A549 (cell line): Measurements from ENCODE around the gene RARG. TPM values are rescaled to one million over a fixed set of nuclear protein-coding genes. Genes with fewer than 3 reads are reported as not detected.

ENCODE experiments used
- ATAC-seq, 2 experiments: fragments of 200-7000 bp in 1 of 2; fragments of >200 bp in 1 of 2; cut with Nextera tagmentation in 1 of 2; cut with Tn5 transposase in 1 of 2; 3 replicates each; pipeline versions ENCODE4 v1.8.0 to v1.9.1; 2018 to 2020; ENCODE audit warnings: mild to moderate bottlenecking in 1 of 2, moderate library complexity in 1 of 2
- CTCF ChIA-PET: fragments of 300-600 bp; sonication (Branson Sonifier 250); formaldehyde crosslinking; extraction: SDS; loops from one replicate; lab custom pipeline; 2021; ENCODE audit warnings: antibody characterized with exemption, inconsistent platforms; lab: Yijun Ruan, JAX
- POLR2A ChIA-PET: fragments of 350-600 bp; formaldehyde crosslinking; extraction: SDS; loops from one replicate; lab custom pipeline; 2021; ENCODE audit warnings: antibody characterized with exemption, inconsistent platforms; lab: Yijun Ruan, JAX
- DNase-seq, 2 experiments: peaks; one replicate each; pipeline versions ENCODE4 v3.0.0 to v3.0.0-alpha.2; 2011 to 2016; ENCODE audit warnings: low read depth in 1 of 2, low spot score in 1 of 2
- FAIRE-seq: peaks from 2 replicates; lab custom pipeline; 2011; peaks lifted over from hg19 to GRCh38; lab: Jason Lieb, UNC
- H3K27ac ChIP-seq, 2 experiments: fragments of >200 bp; sonication (Bioruptor Twin); formaldehyde crosslinking; 3 replicates each; pipeline ENCODE4 v1.5.1; 2016 to 2017
- H3K4me1 ChIP-seq: fragments of >200 bp; sonication (Bioruptor Twin); formaldehyde crosslinking; 3 replicates; pipeline ENCODE4 v1.6.1; 2016
- H3K4me2 ChIP-seq: fragments of >200 bp; sonication (Bioruptor Twin); formaldehyde crosslinking; 3 replicates; pipeline ENCODE4 v1.6.1; 2016
- H3K4me3 ChIP-seq: fragments of >200 bp; sonication (Bioruptor Twin); formaldehyde crosslinking; 3 replicates; pipeline ENCODE4 v1.5.1; 2016
- H3K9me3 ChIP-seq: fragments of >200 bp; sonication (Bioruptor Twin); formaldehyde crosslinking; 3 replicates; pipeline ENCODE4 v1.6.1; 2016
- CHD2 ChIP-seq: fragments of 150-350 bp; IDR thresholded peaks from 2 replicates; pipeline ENCODE4 v1.6.1; 2014; ENCODE audit warnings: low read length; ENCODE audit not compliant: partially characterized antibody
- CHD4 ChIP-seq: fragments of 200-600 bp; sonication (generic); IDR thresholded peaks from 2 replicates; pipeline ENCODE4 v1.6.1; 2016; ENCODE audit warnings: antibody characterized with exemption, mild to moderate bottlenecking, borderline replicate concordance
- EP300 ChIP-seq, 2 experiments: fragments of >200 bp; sonication (Bioruptor Twin); formaldehyde crosslinking; IDR thresholded peaks; 2 replicates in 1 of 2; 3 replicates in 1 of 2; pipeline ENCODE4 v1.6.1; 2016 to 2017
- FOSL2 ChIP-seq, 2 experiments: fragments of 450-650 bp in 1 of 2; fragments of >200 bp in 1 of 2; sonication (Bioruptor Twin) in 1 of 2; formaldehyde crosslinking; IDR thresholded peaks; 2 replicates each; pipeline versions ENCODE4 v1.5.0 to v1.6.1; 2016 to 2020; ENCODE audit warnings: mild to moderate bottlenecking in 1 of 2, moderate library complexity in 1 of 2
- JUNB ChIP-seq: fragments of >200 bp; sonication (Bioruptor Twin); formaldehyde crosslinking; IDR thresholded peaks from 2 replicates; pipeline ENCODE4 v1.6.1; 2016
- KDM5A ChIP-seq: fragments of 200-600 bp; sonication (generic); IDR thresholded peaks from 2 replicates; pipeline ENCODE4 v1.6.1; 2016; ENCODE audit warnings: antibody characterized with exemption, mild to moderate bottlenecking
- MAX ChIP-seq: IDR thresholded peaks from 2 replicates; pipeline ENCODE4 v1.6.1; 2012
- NPAS2 ChIP-seq: fragments of 250-450 bp; sonication (Bioruptor Pico); IDR thresholded peaks from 2 replicates; pipeline ENCODE4 v1.8.0; 2022; ENCODE audit warnings: mild to moderate bottlenecking, moderate library complexity, borderline replicate concordance
- NR3C1 ChIP-seq: fragments of >200 bp; sonication (Bioruptor Twin); formaldehyde crosslinking; IDR thresholded peaks from 3 replicates; pipeline ENCODE4 v1.6.1; 2017
- POLR2A ChIP-seq: IDR thresholded peaks from 2 replicates; pipeline ENCODE4 v1.6.1; 2012; ENCODE audit warnings: mild to moderate bottlenecking, low read length
- RAD21 ChIP-seq, 2 experiments: fragments of >200 bp in 1 of 2; sonication (Bioruptor Twin) in 1 of 2; formaldehyde crosslinking in 1 of 2; IDR thresholded peaks in 1 of 2; conservative IDR thresholded peaks in 1 of 2; 2 replicates in 1 of 2; 3 replicates in 1 of 2; pipeline ENCODE4 v1.6.1; 2012 to 2018; ENCODE audit warnings: inconsistent platforms in 1 of 2
- RCOR1 ChIP-seq: fragments of 150-350 bp; IDR thresholded peaks from 2 replicates; pipeline ENCODE4 v1.6.1; 2014; ENCODE audit warnings: antibody characterized with exemption, low read length, low read depth
- RNF2 ChIP-seq: fragments of 200-600 bp; sonication (generic); IDR thresholded peaks from 2 replicates; pipeline ENCODE4 v1.6.1; 2016; ENCODE audit warnings: low read depth, mild to moderate bottlenecking, antibody characterized with exemption, moderate library complexity, borderline replicate concordance
- SMC3 ChIP-seq: fragments of >200 bp; sonication (Bioruptor Twin); formaldehyde crosslinking; IDR thresholded peaks from 3 replicates; pipeline ENCODE4 v1.6.1; 2018; ENCODE audit warnings: inconsistent platforms
- TFCP2L1 ChIP-seq: fragments of 250-450 bp; sonication (Bioruptor Pico); IDR thresholded peaks from 2 replicates; pipeline ENCODE4 v1.5.0; 2021; ENCODE audit warnings: mild to moderate bottlenecking
- ZFP36 ChIP-seq: fragments of 450-650 bp; IDR thresholded peaks from 2 replicates; pipeline ENCODE4 v1.6.1; 2014; ENCODE audit warnings: borderline replicate concordance; ENCODE audit not compliant: partially characterized antibody
- ZNF302 ChIP-seq: fragments of 250-450 bp; sonication (Bioruptor Pico); IDR thresholded peaks from 2 replicates; pipeline ENCODE4 v1.9.0; 2021; ENCODE audit warnings: inconsistent platforms, mild to moderate bottlenecking, moderate library complexity
- WGBS: methylation state at CpG from one replicate; pipeline ENCODE4 v1.1.6; 2017; ENCODE audit errors: missing lambda C conversion rate; 5-methylcytosine and 5-hydroxymethylcytosine counted together
- polyA plus RNA-seq, 4 experiments: library from polyadenylated mRNA; depleted of rRNA in 3 of 4; stranded (reverse); fragments of >200 nt; fragmentation: RNase III in 1 of 4; extraction: RNeasy Plus Mini Kit Qiagen cat#74134 plus additional on column Dnase treatment in 1 of 4; gene quantifications; 2 replicates in 3 of 4; 3 replicates in 1 of 4; pipeline ENCODE4 v1.2.3, GENCODE V29; 2011 to 2017
- TF ChIP-seq, protein P1 (sequence below): fragments of 250-450 bp; sonication (Bioruptor Pico); IDR thresholded peaks from 2 replicates; pipeline ENCODE4 v1.5.0; 2021; ENCODE audit warnings: mild to moderate bottlenecking, moderate library complexity, borderline replicate concordance
- TF ChIP-seq, protein P2 (sequence below): fragments of >200 bp; sonication (Bioruptor Twin); formaldehyde crosslinking; IDR thresholded peaks from 3 replicates; pipeline ENCODE4 v1.5.1; 2016
- TF ChIP-seq, protein P3 (sequence below): IDR thresholded peaks from 2 replicates; pipeline ENCODE4 v1.6.1; 2012; ENCODE audit warnings: low read depth, borderline replicate concordance

The RARG gene
- polyA plus RNA-seq, 2 of the 4 experiments (the other 2 are of a cell fraction), result 15.6 to 17.2 TPM

DNA sequence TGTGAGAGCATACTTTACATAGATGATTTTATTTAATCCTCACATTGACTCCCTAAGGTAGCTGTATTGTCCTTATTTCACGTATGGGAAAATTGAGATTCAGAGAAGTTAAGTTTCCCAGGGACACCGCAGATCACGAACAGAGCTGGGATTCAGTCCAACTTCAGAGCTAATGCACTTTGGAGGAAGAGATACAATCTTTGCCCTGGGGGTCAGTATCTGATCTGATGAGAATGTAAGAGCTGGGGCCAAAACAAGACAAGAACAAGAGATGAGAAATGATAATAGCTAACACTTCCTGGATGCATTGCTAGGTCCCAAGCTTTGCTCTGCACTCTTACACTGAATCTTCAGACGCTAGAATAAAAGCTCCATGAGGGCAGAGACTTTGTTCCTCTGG, 45.3 kb downstream of the RARG start:
- TF ChIP-seq CHD4 (no peak), JUNB (no peak), FOSL2 (IDR thresholded peaks at IDR 0.05) (no peak), FOSL2 (CRISPR knock-in tag; IDR thresholded peaks at IDR 0.05) (no peak), ZNF302 (no peak), EP300 (IDR thresholded peaks at IDR 0.05) (no peak), NPAS2 (CRISPR knock-in tag) (no peak), CHD2 (no peak)
- TF ChIP-seq, protein P1, sequence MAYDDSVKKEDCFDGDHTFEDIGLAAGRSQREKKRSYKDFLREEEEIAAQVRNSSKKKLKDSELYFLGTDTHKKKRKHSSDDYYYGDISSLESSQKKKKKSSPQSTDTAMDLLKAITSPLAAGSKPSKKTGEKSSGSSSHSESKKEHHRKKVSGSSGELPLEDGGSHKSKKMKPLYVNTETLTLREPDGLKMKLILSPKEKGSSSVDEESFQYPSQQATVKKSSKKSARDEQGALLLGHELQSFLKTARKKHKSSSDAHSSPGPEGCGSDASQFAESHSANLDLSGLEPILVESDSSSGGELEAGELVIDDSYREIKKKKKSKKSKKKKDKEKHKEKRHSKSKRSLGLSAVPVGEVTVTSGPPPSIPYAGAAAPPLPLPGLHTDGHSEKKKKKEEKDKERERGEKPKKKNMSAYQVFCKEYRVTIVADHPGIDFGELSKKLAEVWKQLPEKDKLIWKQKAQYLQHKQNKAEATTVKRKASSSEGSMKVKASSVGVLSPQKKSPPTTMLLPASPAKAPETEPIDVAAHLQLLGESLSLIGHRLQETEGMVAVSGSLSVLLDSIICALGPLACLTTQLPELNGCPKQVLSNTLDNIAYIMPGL (CRISPR knock-in tag), result no peak

DNA sequence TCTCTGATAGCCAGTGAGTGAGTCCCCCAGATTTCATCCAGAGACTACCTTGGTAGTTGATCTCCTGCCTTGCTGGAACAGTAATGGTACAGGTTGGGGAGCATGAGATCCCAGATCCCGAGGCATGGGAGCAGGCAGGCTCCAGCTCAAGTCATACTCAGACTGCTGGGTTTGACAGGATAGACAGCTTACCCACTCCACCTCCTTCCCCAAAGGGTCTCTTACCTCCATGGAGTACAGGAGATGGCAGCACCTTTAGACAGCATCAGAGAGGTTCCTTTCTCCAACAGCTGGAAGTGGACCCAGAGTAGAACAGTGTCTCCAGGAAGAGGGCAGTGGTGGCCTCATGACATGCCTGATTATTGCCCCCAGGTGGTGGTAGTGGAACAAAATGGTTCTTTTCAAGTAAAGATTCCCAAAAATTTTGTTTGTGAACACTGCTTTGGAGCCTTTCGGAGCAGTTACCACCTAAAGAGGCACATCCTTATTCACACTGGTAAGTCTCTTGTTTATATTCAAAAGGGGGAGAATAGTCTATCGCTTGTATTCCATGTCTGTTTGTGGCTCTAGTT, 46.3 kb downstream of the RARG start:
- H3K9me3 ChIP-seq, result no peaks in the 10 kb centered on the region
- 86% methylated on average over 3 of the region's 3 CpGs for WGBS
- DNase-seq (no peak), ATAC-seq (no peak), FAIRE-seq (no peak)
- no peak overlapping the region for H3K4me2 ChIP-seq
- ChIA-PET CTCF (interaction anchor here (0.9 to 36.2 kb wide), 8 partner anchors 10 to 119 kb away, joined by 4 to 646 read pairs (median 8); partner anchors contain the start of gene ITGB7), POLR2A (no interaction called here)
- H3K4me3 ChIP-seq, result no peak overlapping the region
- no peak overlapping the region for H3K27ac ChIP-seq
- TF ChIP-seq POLR2A (no peak), NPAS2 (CRISPR knock-in tag) (no peak), ZFP36 (no peak), ZNF302 (no peak), SMC3 (0 out of 3 replicates have a peak, but pooled peaks have one; percentile 16), RAD21 (conservative IDR thresholded peaks at IDR 0.05 in 1 of 2, IDR thresholded peaks at IDR 0.05 in 1 of 2) (0 out of 5 replicates have a peak, but pooled peaks of 1 of the 2 experiments have one; percentile 18), TFCP2L1 (no peak)
- TF ChIP-seq, protein P2, sequence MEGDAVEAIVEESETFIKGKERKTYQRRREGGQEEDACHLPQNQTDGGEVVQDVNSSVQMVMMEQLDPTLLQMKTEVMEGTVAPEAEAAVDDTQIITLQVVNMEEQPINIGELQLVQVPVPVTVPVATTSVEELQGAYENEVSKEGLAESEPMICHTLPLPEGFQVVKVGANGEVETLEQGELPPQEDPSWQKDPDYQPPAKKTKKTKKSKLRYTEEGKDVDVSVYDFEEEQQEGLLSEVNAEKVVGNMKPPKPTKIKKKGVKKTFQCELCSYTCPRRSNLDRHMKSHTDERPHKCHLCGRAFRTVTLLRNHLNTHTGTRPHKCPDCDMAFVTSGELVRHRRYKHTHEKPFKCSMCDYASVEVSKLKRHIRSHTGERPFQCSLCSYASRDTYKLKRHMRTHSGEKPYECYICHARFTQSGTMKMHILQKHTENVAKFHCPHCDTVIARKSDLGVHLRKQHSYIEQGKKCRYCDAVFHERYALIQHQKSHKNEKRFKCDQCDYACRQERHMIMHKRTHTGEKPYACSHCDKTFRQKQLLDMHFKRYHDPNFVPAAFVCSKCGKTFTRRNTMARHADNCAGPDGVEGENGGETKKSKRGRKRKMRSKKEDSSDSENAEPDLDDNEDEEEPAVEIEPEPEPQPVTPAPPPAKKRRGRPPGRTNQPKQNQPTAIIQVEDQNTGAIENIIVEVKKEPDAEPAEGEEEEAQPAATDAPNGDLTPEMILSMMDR, result 0 out of 3 replicates have a peak, but pooled peaks have one; percentile 10
- peaks cover 32% of the 10 kb centered on the region for H3K4me1 ChIP-seq

More for the DNA sequence above, 45.3 kb downstream of the RARG start:
- FAIRE-seq (no peak), ATAC-seq (no peak), DNase-seq (no peak)
- no peak overlapping the region for H3K27ac ChIP-seq
- ChIA-PET CTCF (interaction anchor here (1.3 to 36.2 kb wide), 7 partner anchors 6 to 139 kb away, joined by 5 to 646 read pairs (median 52); partner anchors contain the start of genes CSAD, ITGB7 and ZNF740), POLR2A (interaction anchor here (1.3 kb wide), 1 partner anchor 11 kb away, joined by 3 read pairs; no protein-coding TSS in a partner anchor)
- no peak overlapping the region for H3K4me2 ChIP-seq
- no peaks in the 10 kb centered on the region for H3K9me3 ChIP-seq
- 93% methylated on average over 4 of the region's 4 CpGs for WGBS
- H3K4me3 ChIP-seq, result no peak overlapping the region
- H3K4me1 ChIP-seq, result peaks cover 28% of the 10 kb centered on the region

DNA sequence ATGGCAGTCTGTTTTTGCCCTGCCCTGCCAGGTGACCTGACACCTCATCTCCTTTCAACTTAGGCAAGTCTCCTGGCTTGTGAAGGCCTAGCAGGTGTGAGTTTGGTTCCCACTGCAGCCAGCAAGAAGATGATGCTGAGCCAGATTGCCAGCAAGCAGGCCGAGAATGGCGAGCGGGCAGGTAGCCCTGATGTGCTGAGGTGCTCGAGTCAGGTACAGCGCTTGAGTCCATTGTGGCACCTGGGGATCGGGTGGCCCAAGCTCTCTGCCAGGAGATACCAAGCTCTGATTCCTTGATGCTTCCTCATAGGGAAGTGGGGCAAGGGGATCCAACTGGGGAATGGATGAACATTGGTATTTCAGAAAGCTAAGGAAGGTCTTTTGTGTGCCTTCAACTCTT, 47.2 kb downstream of the RARG start:
- DNase-seq (no peak), FAIRE-seq (no peak), ATAC-seq (no peak)
- Histone ChIP-seq H3K4me1 (peaks cover 25% of the 10 kb centered on the region), H3K4me3 (no peak overlapping the region), H3K4me2 (no peak overlapping the region), H3K27ac (no peak overlapping the region), H3K9me3 (no peaks in the 10 kb centered on the region)
- ChIA-PET CTCF (interaction anchor here (0.9 to 36.2 kb wide), 8 partner anchors 9 to 119 kb away, joined by 4 to 646 read pairs (median 8); partner anchors contain the start of gene ITGB7), POLR2A (no interaction called here)
- TF ChIP-seq, protein P3, sequence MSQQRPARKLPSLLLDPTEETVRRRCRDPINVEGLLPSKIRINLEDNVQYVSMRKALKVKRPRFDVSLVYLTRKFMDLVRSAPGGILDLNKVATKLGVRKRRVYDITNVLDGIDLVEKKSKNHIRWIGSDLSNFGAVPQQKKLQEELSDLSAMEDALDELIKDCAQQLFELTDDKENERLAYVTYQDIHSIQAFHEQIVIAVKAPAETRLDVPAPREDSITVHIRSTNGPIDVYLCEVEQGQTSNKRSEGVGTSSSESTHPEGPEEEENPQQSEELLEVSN, result no peak
- no peak for TF ChIP-seq MAX
- TF ChIP-seq RNF2, result no peak
- TF ChIP-seq EP300 (IDR thresholded peaks at IDR 0.05), result no peak
- no peak for TF ChIP-seq NR3C1
- TF ChIP-seq FOSL2 (IDR thresholded peaks at IDR 0.05), result no peak
- TF ChIP-seq FOSL2 (CRISPR knock-in tag; IDR thresholded peaks at IDR 0.05), result no peak
- TF ChIP-seq, protein P2, result no peak
- no peak for TF ChIP-seq SMC3
- no peak for TF ChIP-seq RCOR1
- no peak for TF ChIP-seq KDM5A
- 97% methylated on average over 6 of the region's 6 CpGs for WGBS
